HepG2 (cell line): ENCODE measurements around the gene SNURF. TPM values are rescaled to one million over a fixed set of nuclear protein-coding genes. Genes with fewer than 3 reads are reported as not detected.

ENCODE experiments used
- ATAC-seq: fragments of 200-7000 bp; cut with Tn5 transposase; 3 replicates; pipeline ENCODE4 v1.9.1; 2020; ENCODE audit warnings: mild to moderate bottlenecking, moderate library complexity
- BruUV-seq: library from RNA; stranded (reverse); fragments of 400-500 nt; replicated peaks from 2 replicates; lab custom pipeline; 2021; lab: Mats Ljungman, UMichigan
- CTCF ChIA-PET: fragments of 300-600 bp; formaldehyde crosslinking; extraction: SDS; loops from one replicate; lab custom pipeline; 2021; ENCODE audit warnings: low total read pairs, inconsistent platforms, low intra/inter-chr PET ratio; lab: Yijun Ruan, JAX
- POLR2A ChIA-PET: fragments of 350-600 bp; sonication (Branson Sonifier 250); formaldehyde crosslinking; loops from one replicate; lab custom pipeline; 2020; ENCODE audit warnings: antibody characterized with exemption, inconsistent platforms; lab: Yijun Ruan, JAX
- DNase-seq: peaks from one replicate; pipeline ENCODE4 v3.0.0-alpha.2; 2015; ENCODE audit warnings: low spot score
- FAIRE-seq: peaks from 3 replicates; lab custom pipeline; 2011; peaks lifted over from hg19 to GRCh38; lab: Jason Lieb, UNC
- H2AFZ ChIP-seq: one replicate; pipeline ENCODE4 v1.6.1; 2011; ENCODE audit warnings: low read length, inconsistent platforms
- H3K27ac ChIP-seq: fragments of 300-600 bp; 3 replicates; pipeline ENCODE4 v1.8.0; 2011; ENCODE audit warnings: mixed run types, mild to moderate bottlenecking, mixed read lengths, low read length, inconsistent platforms; ENCODE audit not compliant: insufficient read depth; ENCODE audit errors: extremely low read length
- H3K27me3 ChIP-seq, 2 experiments: fragments of 200-600 bp in 1 of 2; 2 replicates in 1 of 2; 3 replicates in 1 of 2; pipeline versions ENCODE4 v1.6.0 to v1.8.0; 2011; ENCODE audit warnings: low read length in 2 of 2, mild to moderate bottlenecking in 2 of 2, moderate library complexity in 2 of 2, inconsistent platforms in 1 of 2; ENCODE audit not compliant: insufficient read depth in 2 of 2, control insufficient read depth in 1 of 2
- H3K36me3 ChIP-seq, 2 experiments: fragments of 200-600 bp in 1 of 2; replicated peaks in 1 of 2; 2 replicates in 1 of 2; 3 replicates in 1 of 2; pipeline versions ENCODE4 v1.5.1 to v1.8.0; 2011; ENCODE audit warnings: low read length in 2 of 2, inconsistent platforms in 1 of 2; ENCODE audit not compliant: insufficient read depth in 2 of 2, control insufficient read depth in 1 of 2
- H3K4me1 ChIP-seq: 2 replicates; pipeline ENCODE4 v1.5.1; 2012; ENCODE audit warnings: low read length, inconsistent platforms; ENCODE audit not compliant: insufficient read depth
- H3K4me2 ChIP-seq: 2 replicates; pipeline ENCODE4 v1.6.0; 2011; ENCODE audit warnings: low read depth, low read length, inconsistent platforms
- H3K4me3 ChIP-seq, 3 experiments: fragments of 200-600 bp in 1 of 3; sonication (generic), shearing (Covaris generic) in 1 of 3; replicated peaks in 1 of 3; 2 replicates each; pipeline ENCODE4 v1.5.1; 2011 to 2016; ENCODE audit warnings: low read length in 3 of 3, inconsistent platforms in 2 of 3, low read depth in 2 of 3, mild to moderate bottlenecking in 2 of 3, control low read depth in 1 of 3, mixed read lengths in 1 of 3; ENCODE audit not compliant: insufficient read depth in 1 of 3
- H3K79me2 ChIP-seq: one replicate; pipeline ENCODE4 v1.6.1; 2011; ENCODE audit warnings: low read length, inconsistent platforms; ENCODE audit not compliant: insufficient read depth
- H3K9ac ChIP-seq: 2 replicates; pipeline ENCODE4 v1.6.0; 2011; ENCODE audit warnings: mild to moderate bottlenecking, low read depth, low read length, inconsistent platforms; ENCODE audit not compliant: insufficient read depth
- H3K9me3 ChIP-seq: 2 replicates; pipeline ENCODE4 v1.5.1; 2012; ENCODE audit warnings: mild to moderate bottlenecking, low read length
- H4K20me1 ChIP-seq: 2 replicates; pipeline ENCODE4 v1.6.0; 2011; ENCODE audit warnings: inconsistent platforms, mild to moderate bottlenecking, low read length, moderate library complexity; ENCODE audit not compliant: insufficient read depth
- ARNT ChIP-seq: fragments of 450-650 bp; IDR thresholded peaks from 2 replicates; pipeline ENCODE4 v1.6.1; 2017
- BRD4 ChIP-seq: sonication (generic); formaldehyde crosslinking; IDR thresholded peaks from 2 replicates; pipeline ENCODE4 v1.4.0; 2020; ENCODE audit warnings: missing genetic modification reagents
- CBX5 ChIP-seq: sonication (generic); formaldehyde crosslinking; IDR thresholded peaks from 2 replicates; pipeline ENCODE4 v1.4.0; 2020; ENCODE audit warnings: missing genetic modification reagents, borderline replicate concordance
- GTF2F1 ChIP-seq: fragments of 150-350 bp; IDR thresholded peaks from 2 replicates; pipeline ENCODE4 v1.6.1; 2014; ENCODE audit warnings: low read length
- RAD21 ChIP-seq: fragments of 450-650 bp; formaldehyde crosslinking; IDR thresholded peaks from 2 replicates; pipeline ENCODE4 v1.5.0; 2020; ENCODE audit warnings: mild to moderate bottlenecking
- SMAD3 ChIP-seq: sonication (generic); formaldehyde crosslinking; IDR thresholded peaks from 2 replicates; pipeline ENCODE4 v1.4.0; 2020; ENCODE audit warnings: missing genetic modification reagents
- SRSF4 ChIP-seq: fragments of 200-400 bp; formaldehyde crosslinking; IDR thresholded peaks from one replicate; pipeline ENCODE4 v1.6.1; 2018; ENCODE audit warnings: mild to moderate bottlenecking, low read depth, low read length, moderate library complexity; ENCODE audit not compliant: poor library complexity, severe bottlenecking
- STAT5B ChIP-seq: sonication (generic); formaldehyde crosslinking; IDR thresholded peaks from 2 replicates; pipeline ENCODE4 v1.4.0; 2020; ENCODE audit warnings: missing genetic modification reagents
- ZNF660 ChIP-seq: sonication (generic); formaldehyde crosslinking; IDR thresholded peaks from 2 replicates; pipeline ENCODE4 v1.5.1; 2020; ENCODE audit warnings: mild to moderate bottlenecking, low read depth, missing genetic modification reagents, borderline replicate concordance
- WGBS: methylation state at CpG from one replicate; pipeline ENCODE4 v1.1.6; 2017; ENCODE audit warnings: low lambda C conversion rate; 5-methylcytosine and 5-hydroxymethylcytosine counted together
- in situ Hi-C: cut with HindIII; loops from 2 replicates; pipeline ENCODE4 v1.10.0; 2017; ENCODE audit warnings: low pct_unique_long_range_greater_than_20kb; ENCODE audit not compliant: extremely low pct_ligation_motif_present
- intact Hi-C: fragments of 100-400 bp; cut with micrococcal nuclease; formaldehyde crosslinking; loops from one replicate; pipeline ENCODE4 v1.10.0; 2022; ENCODE audit not compliant: unreplicated experiment
- polyA plus RNA-seq, 8 experiments: library from polyadenylated mRNA; depleted of rRNA in 3 of 8; stranded (reverse) in 7 of 8; unstranded in 1 of 8; fragments of >200 nt; fragmentation: Illumina TruSeq in 4 of 8; extraction: Trizol in 4 of 8; gene quantifications; 2 replicates each; pipeline versions ENCODE4 v1.2.1 to v1.2.3, GENCODE V29; 2011 to 2016; ENCODE audit warnings: low read depth in 4 of 8, missing spikeins in 1 of 8, mixed read lengths in 1 of 8; ENCODE audit not compliant: insufficient read depth in 1 of 8
- total RNA-seq, 5 experiments: library from RNA; depleted of rRNA; stranded (reverse); fragments of >200 nt; fragmentation: Illumina TruSeq; extraction: Trizol; gene quantifications; 2 replicates each; pipeline ENCODE4 v1.2.3, GENCODE V29; 2016; ENCODE audit warnings: low read depth in 1 of 5
- TF ChIP-seq, protein P1 (sequence below): sonication (generic); formaldehyde crosslinking; conservative IDR thresholded peaks from 2 replicates; pipeline ENCODE4 v1.4.0; 2020; ENCODE audit warnings: mild to moderate bottlenecking, missing genetic modification reagents, moderate library complexity
- TF ChIP-seq, protein P2 (sequence below): IDR thresholded peaks from 2 replicates; pipeline ENCODE4 v1.6.1; 2016; ENCODE audit warnings: low read depth, missing genetic modification reagents, missing compliant biosample characterization
- TF ChIP-seq, protein P3 (sequence below): sonication (generic); formaldehyde crosslinking; IDR thresholded peaks from 2 replicates; pipeline ENCODE4 v1.4.0; 2020; ENCODE audit warnings: missing genetic modification reagents, borderline replicate concordance

SNURF gene
- total and polyA plus RNA-seq, 2 of the 13 experiments (the other 11 are each of a cell fraction or from before 2014, with no cell fraction given), result 2.1 to 7.6 TPM

DNA sequence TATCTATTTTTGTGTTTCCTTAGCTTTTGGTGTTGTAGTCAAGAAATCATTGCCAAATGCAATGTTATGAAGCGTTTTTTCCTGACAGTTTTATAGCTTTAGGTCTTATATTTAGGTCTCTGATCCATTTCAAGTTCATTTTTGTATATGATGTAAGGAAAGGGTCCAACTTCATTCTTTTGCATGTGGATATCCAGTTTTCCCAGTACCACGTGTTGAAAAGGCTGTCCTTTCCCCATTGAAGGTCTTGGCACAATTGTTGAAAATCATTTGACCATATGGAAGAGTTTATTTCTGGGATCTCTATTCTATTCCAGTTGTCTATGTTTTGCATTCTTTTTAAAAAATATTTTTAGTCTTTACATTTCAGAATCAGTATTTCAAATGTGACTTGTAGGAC is 14.6 kb upstream of the SNURF start:
- no peak for DNase-seq
- FAIRE-seq, result no peak
- ChIA-PET CTCF (no interaction called here), POLR2A (no interaction called here)
- H3K4me3 ChIP-seq, result no peak overlapping the region
- WGBS, result 19% methylated on average over 2 of the region's 2 CpGs
- no TSS peak for BruUV-seq
- no peaks in the 10 kb centered on the region for H4K20me1 ChIP-seq
- H3K4me2 ChIP-seq, result no peak overlapping the region
- no peak overlapping the region for H2AFZ ChIP-seq
- intact Hi-C loops (no loop called here), in situ Hi-C loops (no loop called here)
- H3K27ac ChIP-seq, result no peak overlapping the region
- ATAC-seq, result no peak
- H3K9me3 ChIP-seq, result peaks cover 67% of the 10 kb centered on the region
- H3K36me3 ChIP-seq, result no peaks in the 10 kb centered on the region
- no peaks in the 10 kb centered on the region for H3K27me3 ChIP-seq
- no peaks in the 10 kb centered on the region for H3K79me2 ChIP-seq
- peaks cover 10% of the 10 kb centered on the region for H3K4me1 ChIP-seq
- H3K9ac ChIP-seq, result no peak overlapping the region
- TF ChIP-seq CBX5, result no peak
- no peak for TF ChIP-seq BRD4
- TF ChIP-seq, protein P1, sequence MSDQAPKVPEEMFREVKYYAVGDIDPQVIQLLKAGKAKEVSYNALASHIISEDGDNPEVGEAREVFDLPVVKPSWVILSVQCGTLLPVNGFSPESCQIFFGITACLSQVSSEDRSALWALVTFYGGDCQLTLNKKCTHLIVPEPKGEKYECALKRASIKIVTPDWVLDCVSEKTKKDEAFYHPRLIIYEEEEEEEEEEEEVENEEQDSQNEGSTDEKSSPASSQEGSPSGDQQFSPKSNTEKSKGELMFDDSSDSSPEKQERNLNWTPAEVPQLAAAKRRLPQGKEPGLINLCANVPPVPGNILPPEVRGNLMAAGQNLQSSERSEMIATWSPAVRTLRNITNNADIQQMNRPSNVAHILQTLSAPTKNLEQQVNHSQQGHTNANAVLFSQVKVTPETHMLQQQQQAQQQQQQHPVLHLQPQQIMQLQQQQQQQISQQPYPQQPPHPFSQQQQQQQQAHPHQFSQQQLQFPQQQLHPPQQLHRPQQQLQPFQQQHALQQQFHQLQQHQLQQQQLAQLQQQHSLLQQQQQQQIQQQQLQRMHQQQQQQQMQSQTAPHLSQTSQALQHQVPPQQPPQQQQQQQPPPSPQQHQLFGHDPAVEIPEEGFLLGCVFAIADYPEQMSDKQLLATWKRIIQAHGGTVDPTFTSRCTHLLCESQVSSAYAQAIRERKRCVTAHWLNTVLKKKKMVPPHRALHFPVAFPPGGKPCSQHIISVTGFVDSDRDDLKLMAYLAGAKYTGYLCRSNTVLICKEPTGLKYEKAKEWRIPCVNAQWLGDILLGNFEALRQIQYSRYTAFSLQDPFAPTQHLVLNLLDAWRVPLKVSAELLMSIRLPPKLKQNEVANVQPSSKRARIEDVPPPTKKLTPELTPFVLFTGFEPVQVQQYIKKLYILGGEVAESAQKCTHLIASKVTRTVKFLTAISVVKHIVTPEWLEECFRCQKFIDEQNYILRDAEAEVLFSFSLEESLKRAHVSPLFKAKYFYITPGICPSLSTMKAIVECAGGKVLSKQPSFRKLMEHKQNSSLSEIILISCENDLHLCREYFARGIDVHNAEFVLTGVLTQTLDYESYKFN (CRISPR knock-in tag), result no peak
- TF ChIP-seq STAT5B (CRISPR knock-in tag), result no peak
- TF ChIP-seq, protein P2, sequence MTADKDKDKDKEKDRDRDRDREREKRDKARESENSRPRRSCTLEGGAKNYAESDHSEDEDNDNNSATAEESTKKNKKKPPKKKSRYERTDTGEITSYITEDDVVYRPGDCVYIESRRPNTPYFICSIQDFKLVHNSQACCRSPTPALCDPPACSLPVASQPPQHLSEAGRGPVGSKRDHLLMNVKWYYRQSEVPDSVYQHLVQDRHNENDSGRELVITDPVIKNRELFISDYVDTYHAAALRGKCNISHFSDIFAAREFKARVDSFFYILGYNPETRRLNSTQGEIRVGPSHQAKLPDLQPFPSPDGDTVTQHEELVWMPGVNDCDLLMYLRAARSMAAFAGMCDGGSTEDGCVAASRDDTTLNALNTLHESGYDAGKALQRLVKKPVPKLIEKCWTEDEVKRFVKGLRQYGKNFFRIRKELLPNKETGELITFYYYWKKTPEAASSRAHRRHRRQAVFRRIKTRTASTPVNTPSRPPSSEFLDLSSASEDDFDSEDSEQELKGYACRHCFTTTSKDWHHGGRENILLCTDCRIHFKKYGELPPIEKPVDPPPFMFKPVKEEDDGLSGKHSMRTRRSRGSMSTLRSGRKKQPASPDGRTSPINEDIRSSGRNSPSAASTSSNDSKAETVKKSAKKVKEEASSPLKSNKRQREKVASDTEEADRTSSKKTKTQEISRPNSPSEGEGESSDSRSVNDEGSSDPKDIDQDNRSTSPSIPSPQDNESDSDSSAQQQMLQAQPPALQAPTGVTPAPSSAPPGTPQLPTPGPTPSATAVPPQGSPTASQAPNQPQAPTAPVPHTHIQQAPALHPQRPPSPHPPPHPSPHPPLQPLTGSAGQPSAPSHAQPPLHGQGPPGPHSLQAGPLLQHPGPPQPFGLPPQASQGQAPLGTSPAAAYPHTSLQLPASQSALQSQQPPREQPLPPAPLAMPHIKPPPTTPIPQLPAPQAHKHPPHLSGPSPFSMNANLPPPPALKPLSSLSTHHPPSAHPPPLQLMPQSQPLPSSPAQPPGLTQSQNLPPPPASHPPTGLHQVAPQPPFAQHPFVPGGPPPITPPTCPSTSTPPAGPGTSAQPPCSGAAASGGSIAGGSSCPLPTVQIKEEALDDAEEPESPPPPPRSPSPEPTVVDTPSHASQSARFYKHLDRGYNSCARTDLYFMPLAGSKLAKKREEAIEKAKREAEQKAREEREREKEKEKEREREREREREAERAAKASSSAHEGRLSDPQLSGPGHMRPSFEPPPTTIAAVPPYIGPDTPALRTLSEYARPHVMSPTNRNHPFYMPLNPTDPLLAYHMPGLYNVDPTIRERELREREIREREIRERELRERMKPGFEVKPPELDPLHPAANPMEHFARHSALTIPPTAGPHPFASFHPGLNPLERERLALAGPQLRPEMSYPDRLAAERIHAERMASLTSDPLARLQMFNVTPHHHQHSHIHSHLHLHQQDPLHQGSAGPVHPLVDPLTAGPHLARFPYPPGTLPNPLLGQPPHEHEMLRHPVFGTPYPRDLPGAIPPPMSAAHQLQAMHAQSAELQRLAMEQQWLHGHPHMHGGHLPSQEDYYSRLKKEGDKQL, result no peak
- TF ChIP-seq SMAD3 (CRISPR knock-in tag), result no peak
- no peak for TF ChIP-seq RAD21 (CRISPR knock-in tag)
- no peak for TF ChIP-seq SRSF4
- no peak for TF ChIP-seq ARNT
- no peak for TF ChIP-seq GTF2F1
- TF ChIP-seq, protein P3, sequence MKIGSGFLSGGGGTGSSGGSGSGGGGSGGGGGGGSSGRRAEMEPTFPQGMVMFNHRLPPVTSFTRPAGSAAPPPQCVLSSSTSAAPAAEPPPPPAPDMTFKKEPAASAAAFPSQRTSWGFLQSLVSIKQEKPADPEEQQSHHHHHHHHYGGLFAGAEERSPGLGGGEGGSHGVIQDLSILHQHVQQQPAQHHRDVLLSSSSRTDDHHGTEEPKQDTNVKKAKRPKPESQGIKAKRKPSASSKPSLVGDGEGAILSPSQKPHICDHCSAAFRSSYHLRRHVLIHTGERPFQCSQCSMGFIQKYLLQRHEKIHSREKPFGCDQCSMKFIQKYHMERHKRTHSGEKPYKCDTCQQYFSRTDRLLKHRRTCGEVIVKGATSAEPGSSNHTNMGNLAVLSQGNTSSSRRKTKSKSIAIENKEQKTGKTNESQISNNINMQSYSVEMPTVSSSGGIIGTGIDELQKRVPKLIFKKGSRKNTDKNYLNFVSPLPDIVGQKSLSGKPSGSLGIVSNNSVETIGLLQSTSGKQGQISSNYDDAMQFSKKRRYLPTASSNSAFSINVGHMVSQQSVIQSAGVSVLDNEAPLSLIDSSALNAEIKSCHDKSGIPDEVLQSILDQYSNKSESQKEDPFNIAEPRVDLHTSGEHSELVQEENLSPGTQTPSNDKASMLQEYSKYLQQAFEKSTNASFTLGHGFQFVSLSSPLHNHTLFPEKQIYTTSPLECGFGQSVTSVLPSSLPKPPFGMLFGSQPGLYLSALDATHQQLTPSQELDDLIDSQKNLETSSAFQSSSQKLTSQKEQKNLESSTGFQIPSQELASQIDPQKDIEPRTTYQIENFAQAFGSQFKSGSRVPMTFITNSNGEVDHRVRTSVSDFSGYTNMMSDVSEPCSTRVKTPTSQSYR (CRISPR knock-in tag), result no peak
- no peak for TF ChIP-seq ZNF660 (CRISPR knock-in tag)
